Keratinocyte (primary cell): ENCODE results near the gene MDGA2. TPM values are rescaled to one million over a fixed set of nuclear protein-coding genes. Genes with fewer than 3 reads are reported as not detected.

Experiments
- DNase-seq: peaks from one replicate; pipeline ENCODE4 v3.0.0-alpha.2; 2011; ENCODE audit warnings: low read depth, missing footprints, low spot score
- FAIRE-seq: peaks from 2 replicates; lab custom pipeline; 2011; peaks lifted over from hg19 to GRCh38; lab: Jason Lieb, UNC
- H2AFZ ChIP-seq: 2 replicates; pipeline ENCODE4 v1.6.0; 2012; ENCODE audit warnings: low read length, control low read depth, inconsistent platforms; ENCODE audit not compliant: control insufficient read depth
- H3K27ac ChIP-seq: 2 replicates; pipeline ENCODE4 v1.5.1; 2011; ENCODE audit warnings: low read length; ENCODE audit not compliant: control insufficient read depth, insufficient read depth
- H3K27me3 ChIP-seq: 3 replicates; pipeline ENCODE4 v1.6.0; 2011; ENCODE audit warnings: low read length; ENCODE audit not compliant: control insufficient read depth, insufficient read depth; ENCODE audit errors: extremely low read depth
- H3K36me3 ChIP-seq, 2 experiments: 2 replicates in 1 of 2; 3 replicates in 1 of 2; pipeline ENCODE4 v1.5.1; 2011; ENCODE audit warnings: low read length in 2 of 2, mild to moderate bottlenecking in 1 of 2; ENCODE audit not compliant: control insufficient read depth in 2 of 2, insufficient read depth in 2 of 2; ENCODE audit errors: extremely low read depth in 1 of 2
- H3K4me1 ChIP-seq: 3 replicates; pipeline ENCODE4 v1.5.1; 2011; ENCODE audit warnings: low read length; ENCODE audit not compliant: control insufficient read depth, insufficient read depth; ENCODE audit errors: extremely low read depth
- H3K4me2 ChIP-seq: 3 replicates; pipeline ENCODE4 v1.6.0; 2011; ENCODE audit warnings: low read depth, low read length; ENCODE audit not compliant: control insufficient read depth, insufficient read depth; ENCODE audit errors: extremely low read depth
- H3K4me3 ChIP-seq, 3 experiments: fragments of 200-600 bp in 1 of 3; sonication (generic) in 1 of 3; 2 replicates in 2 of 3; 3 replicates in 1 of 3; pipeline ENCODE4 v1.5.1; 2011 to 2016; ENCODE audit warnings: low read length in 3 of 3, mild to moderate bottlenecking in 3 of 3, control low read depth in 2 of 3, inconsistent platforms in 1 of 3, low read depth in 1 of 3, mixed read lengths in 1 of 3, mixed run types in 1 of 3, moderate library complexity in 1 of 3; ENCODE audit not compliant: control insufficient read depth in 2 of 3, insufficient read depth in 2 of 3; ENCODE audit errors: extremely low read depth in 1 of 3
- H3K79me2 ChIP-seq: 2 replicates; pipeline ENCODE4 v1.6.0; 2012; ENCODE audit warnings: low read length; ENCODE audit not compliant: control insufficient read depth, insufficient read depth
- H3K9ac ChIP-seq: 3 replicates; pipeline ENCODE4 v1.6.0; 2011; ENCODE audit warnings: low read length; ENCODE audit not compliant: control insufficient read depth, insufficient read depth; ENCODE audit errors: extremely low read depth
- H3K9me1 ChIP-seq: 3 replicates; pipeline ENCODE4 v1.6.0; 2011; ENCODE audit warnings: low read length; ENCODE audit not compliant: control insufficient read depth, insufficient read depth; ENCODE audit errors: extremely low read depth
- H3K9me3 ChIP-seq: 2 replicates; pipeline ENCODE4 v1.5.1; 2012; ENCODE audit warnings: low read depth, low read length; ENCODE audit not compliant: control insufficient read depth
- H4K20me1 ChIP-seq: 3 replicates; pipeline ENCODE4 v1.6.0; 2011; ENCODE audit warnings: low read length; ENCODE audit not compliant: control insufficient read depth, insufficient read depth; ENCODE audit errors: extremely low read depth
- EZH2 ChIP-seq: IDR thresholded peaks from one replicate; pipeline ENCODE4 v1.6.1; 2012; ENCODE audit warnings: inconsistent platforms, mild to moderate bottlenecking, low read length, moderate library complexity
- dilution Hi-C: fragments of 300-500 bp; cut with MboI; formaldehyde crosslinking; loops from one replicate; pipeline ENCODE4 v1.7.0; 2020; ENCODE audit warnings: low sequenced_read_pairs; ENCODE audit not compliant: extremely low pct_ligation_motif_present
- polyA plus RNA-seq, 5 experiments: library from polyadenylated mRNA; depleted of rRNA in 3 of 5; stranded (reverse) in 3 of 5; stranded (forward) in 1 of 5; unstranded in 1 of 5; fragments of >200 nt; gene quantifications; 1 replicate in 1 of 5; 2 replicates in 3 of 5; 3 replicates in 1 of 5; pipeline versions ENCODE4 v1.2.1 to v1.2.3, GENCODE V29; 2011 to 2012; ENCODE audit warnings: missing spikeins in 2 of 5, low read depth in 1 of 5, low replicate concordance in 1 of 5
- TF ChIP-seq, protein P1 (sequence below), 3 experiments: IDR thresholded peaks in 1 of 3; conservative IDR thresholded peaks in 1 of 3; optimal IDR thresholded peaks in 1 of 3; 2 replicates in 2 of 3; 3 replicates in 1 of 3; pipeline versions ENCODE3 to v1.5.1; 2011; ENCODE audit warnings: low read length in 3 of 3, mild to moderate bottlenecking in 3 of 3, moderate library complexity in 2 of 3, control low read depth in 1 of 3, inconsistent platforms in 1 of 3; ENCODE audit not compliant: insufficient read depth in 2 of 3; ENCODE audit errors: extremely low read depth in 1 of 3

MDGA2 gene
- polyA plus RNA-seq, 1 donor (not counting 4 experiments of a cell fraction or from before 2014, with no cell fraction given) = not detected

DNA sequence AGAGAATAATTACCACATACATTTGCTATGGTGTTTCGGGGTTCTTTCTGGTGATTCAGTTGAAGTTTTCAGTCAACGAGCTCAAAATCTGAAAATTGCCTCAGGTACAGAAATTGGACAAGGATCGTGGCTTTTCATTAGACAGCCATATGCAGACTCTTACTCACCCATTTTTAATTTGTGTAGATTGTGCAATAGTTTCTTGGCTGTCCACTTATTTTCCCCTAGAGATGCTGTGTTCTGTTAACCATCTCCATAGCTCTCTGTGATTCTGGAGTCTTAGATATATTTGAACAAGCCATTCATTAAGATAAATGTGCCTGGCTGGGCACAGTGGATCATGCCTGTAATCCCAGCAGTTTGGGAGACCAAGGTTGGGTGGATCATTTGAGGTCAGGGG is 526.7 kb downstream of the MDGA2 start:
- no peak for TF ChIP-seq EZH2
- TF ChIP-seq, protein P1, sequence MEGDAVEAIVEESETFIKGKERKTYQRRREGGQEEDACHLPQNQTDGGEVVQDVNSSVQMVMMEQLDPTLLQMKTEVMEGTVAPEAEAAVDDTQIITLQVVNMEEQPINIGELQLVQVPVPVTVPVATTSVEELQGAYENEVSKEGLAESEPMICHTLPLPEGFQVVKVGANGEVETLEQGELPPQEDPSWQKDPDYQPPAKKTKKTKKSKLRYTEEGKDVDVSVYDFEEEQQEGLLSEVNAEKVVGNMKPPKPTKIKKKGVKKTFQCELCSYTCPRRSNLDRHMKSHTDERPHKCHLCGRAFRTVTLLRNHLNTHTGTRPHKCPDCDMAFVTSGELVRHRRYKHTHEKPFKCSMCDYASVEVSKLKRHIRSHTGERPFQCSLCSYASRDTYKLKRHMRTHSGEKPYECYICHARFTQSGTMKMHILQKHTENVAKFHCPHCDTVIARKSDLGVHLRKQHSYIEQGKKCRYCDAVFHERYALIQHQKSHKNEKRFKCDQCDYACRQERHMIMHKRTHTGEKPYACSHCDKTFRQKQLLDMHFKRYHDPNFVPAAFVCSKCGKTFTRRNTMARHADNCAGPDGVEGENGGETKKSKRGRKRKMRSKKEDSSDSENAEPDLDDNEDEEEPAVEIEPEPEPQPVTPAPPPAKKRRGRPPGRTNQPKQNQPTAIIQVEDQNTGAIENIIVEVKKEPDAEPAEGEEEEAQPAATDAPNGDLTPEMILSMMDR (optimal IDR thresholded peaks at IDR 0.05 in 1 of 3, IDR thresholded peaks at IDR 0.05 in 1 of 3, conservative IDR thresholded peaks at IDR 0.05 in 1 of 3; ENCODE audit: extremely low read depth in 1 of 3, insufficient read depth in 2 of 3, low read length in 3 of 3) = no peak
- Histone ChIP-seq H3K79me2 (no peaks in the 10 kb centered on the region), H3K36me3 (no peaks in the 10 kb centered on the region), H3K27me3 (no peaks in the 10 kb centered on the region), H3K4me3 (no peak overlapping the region), H3K9me1 (no peaks in the 10 kb centered on the region), H3K9me3 (no peaks in the 10 kb centered on the region), H3K4me1 (no peaks in the 10 kb centered on the region), H2AFZ (no peak overlapping the region), H3K4me2 (no peak overlapping the region), H3K27ac (no peak overlapping the region), H3K9ac (no peak overlapping the region), H4K20me1 (no peaks in the 10 kb centered on the region)
- DNase-seq (no peak), FAIRE-seq (no peak)
- dilution Hi-C loops = no loop called here

DNA sequence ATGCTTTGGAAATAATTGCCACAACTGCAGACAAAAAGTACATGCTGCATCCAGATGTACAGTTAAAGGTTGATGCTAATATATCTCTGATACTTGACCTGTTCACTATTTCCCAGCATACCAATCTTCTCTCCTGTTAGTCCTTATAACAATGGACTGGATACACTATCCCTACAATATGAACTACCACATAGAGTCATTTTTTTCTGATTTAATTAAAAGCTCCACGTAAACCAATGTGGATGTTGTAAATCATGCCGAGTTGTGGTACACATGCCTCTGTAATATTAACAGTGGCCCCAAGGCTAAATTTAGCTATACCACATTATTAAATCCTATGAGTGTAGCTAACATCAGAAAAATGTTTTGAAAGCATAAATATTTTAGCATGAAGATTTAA is 554.8 kb downstream of the MDGA2 start:
- Histone ChIP-seq H3K9me3 (no peaks in the 10 kb centered on the region), H3K36me3 (no peaks in the 10 kb centered on the region), H3K4me3 (no peak overlapping the region), H3K79me2 (no peaks in the 10 kb centered on the region), H3K9me1 (no peaks in the 10 kb centered on the region), H3K27me3 (no peaks in the 10 kb centered on the region), H3K27ac (no peak overlapping the region), H3K4me1 (no peaks in the 10 kb centered on the region), H4K20me1 (no peaks in the 10 kb centered on the region), H3K9ac (no peak overlapping the region), H2AFZ (no peak overlapping the region), H3K4me2 (no peak overlapping the region)
- no peak for DNase-seq
- no peak for FAIRE-seq
- dilution Hi-C loops = no loop called here
- TF ChIP-seq, protein P1 (optimal IDR thresholded peaks at IDR 0.05 in 1 of 3, IDR thresholded peaks at IDR 0.05 in 1 of 3, conservative IDR thresholded peaks at IDR 0.05 in 1 of 3; ENCODE audit: extremely low read depth in 1 of 3, insufficient read depth in 2 of 3, low read length in 3 of 3) = no peak
- TF ChIP-seq EZH2 = no peak
